HG03342 (cell line): ENCODE data around the gene AQP12B.
"Not testable (repeated sequence)": the region's sequence is repeated elsewhere in the genome, so short reads cannot be mapped to it uniquely, and the experiment has no call there.

ENCODE experiments used
- ATAC-seq: cut with Tn5 transposase; IDR thresholded peaks from one replicate; pipeline ENCODE4 v1.9.1; 2021; ENCODE audit warnings: mild to moderate bottlenecking, moderate library complexity; ENCODE audit not compliant: unreplicated experiment

The AQP12B gene

GRCh38 chr2:240682431-240683224 is at the start of gene AQP12B:
AQP12B (minus strand) TSS chr2:240682885; CDS start chr2:240682837, 48 bp downstream.
- ATAC-seq: not testable (repeated sequence)

- no peak for ATAC-seq
These were observed 49.5 kb upstream of the AQP12B start for GRCh38 chr2:240732184-240732583.

- no peak for ATAC-seq
These were observed 48.5 kb upstream of the AQP12B start for GRCh38 chr2:240731178-240731545.

GRCh38 chr2:240730501-240731177 is 48.0 kb upstream of the AQP12B start:
- ATAC-seq: no peak

- no peak for ATAC-seq
These were observed 46.1 kb upstream of the AQP12B start for GRCh38 chr2:240728827-240729226.

GRCh38 chr2:240728361-240728760 is 45.7 kb upstream of the AQP12B start:
- no peak for ATAC-seq

GRCh38 chr2:240727913-240728312 is 45.2 kb upstream of the AQP12B start:
- no peak for ATAC-seq

GRCh38 chr2:240727439-240727838 is 44.8 kb upstream of the AQP12B start:
- ATAC-seq: no peak

GRCh38 chr2:240726876-240727275 is 44.2 kb upstream of the AQP12B start:
- no peak for ATAC-seq

- ATAC-seq: no peak
These were observed 43.0 kb upstream of the AQP12B start for GRCh38 chr2:240725671-240726070.

- ATAC-seq: no peak
These were observed 42.6 kb upstream of the AQP12B start for GRCh38 chr2:240725266-240725665.

- no peak for ATAC-seq
These were observed 41.7 kb upstream of the AQP12B start for GRCh38 chr2:240724431-240724830.

- no peak for ATAC-seq
These were observed 41.2 kb upstream of the AQP12B start for GRCh38 chr2:240723851-240724250.

GRCh38 chr2:240722796-240723735 is 40.4 kb upstream of the AQP12B start:
- no peak for ATAC-seq

- ATAC-seq: no peak
These were observed 39.7 kb upstream of the AQP12B start for GRCh38 chr2:240722376-240722775.

GRCh38 chr2:240721596-240722180 is 39.0 kb upstream of the AQP12B start:
- no peak for ATAC-seq

- no peak for ATAC-seq
These were observed 38.3 kb upstream of the AQP12B start for GRCh38 chr2:240720686-240721595.

GRCh38 chr2:240719676-240720545 is 37.2 kb upstream of the AQP12B start:
- ATAC-seq: no peak
